ENCODE data around the gene RBFOX1.
"Not testable (repeated sequence)": the region's sequence is repeated elsewhere in the genome, so short reads cannot be mapped to it uniquely, and the experiment has no call there.

Gene RBFOX1

GRCh38 chr16:7487574-7488323 lies 155.1 kb downstream of the RBFOX1 start:
- DNase-seq = no peak

- DNase-seq = no peak
These were observed 159.5 kb downstream of the RBFOX1 start for GRCh38 chr16:7492122-7492521.

- no peak for DNase-seq
These were observed 160.5 kb downstream of the RBFOX1 start for GRCh38 chr16:7493133-7493532.

- DNase-seq = no peak
These were observed 165.0 kb downstream of the RBFOX1 start for GRCh38 chr16:7497691-7498090.

GRCh38 chr16:7501868-7502267 lies 169.2 kb downstream of the RBFOX1 start:
- no peak for DNase-seq

- DNase-seq = not testable (repeated sequence)
These were observed 170.0 kb downstream of the RBFOX1 start for GRCh38 chr16:7502591-7503157.

GRCh38 chr16:7503666-7504065 lies 171.0 kb downstream of the RBFOX1 start:
- no peak for DNase-seq

- no peak for DNase-seq
These were observed 172.2 kb downstream of the RBFOX1 start for GRCh38 chr16:7504844-7505243.

GRCh38 chr16:7505495-7505894 lies 172.8 kb downstream of the RBFOX1 start:
- DNase-seq = no peak

- DNase-seq = no peak
These were observed 173.7 kb downstream of the RBFOX1 start for GRCh38 chr16:7506363-7506762.

- no peak for DNase-seq
These were observed 176.0 kb downstream of the RBFOX1 start for GRCh38 chr16:7508656-7509055.

GRCh38 chr16:7509963-7510601 lies 177.4 kb downstream of the RBFOX1 start:
- no peak for DNase-seq

- no peak for DNase-seq
These were observed 179.1 kb downstream of the RBFOX1 start for GRCh38 chr16:7511549-7512260.

- DNase-seq = no peak
These were observed 179.9 kb downstream of the RBFOX1 start for GRCh38 chr16:7512503-7512902.

- DNase-seq = no peak
These were observed 180.8 kb downstream of the RBFOX1 start for GRCh38 chr16:7513429-7513828.

GRCh38 chr16:7515543-7515942 lies 182.9 kb downstream of the RBFOX1 start:
- DNase-seq = no peak

GRCh38 chr16:7517496-7517895 lies 184.9 kb downstream of the RBFOX1 start:
- no peak for DNase-seq

- DNase-seq = no peak
These were observed 185.5 kb downstream of the RBFOX1 start for GRCh38 chr16:7518158-7518557.

- no peak for DNase-seq
These were observed 189.2 kb downstream of the RBFOX1 start for GRCh38 chr16:7521834-7522233.

GRCh38 chr16:7524419-7524818 lies 191.8 kb downstream of the RBFOX1 start:
- no peak for DNase-seq

- DNase-seq = no peak
These were observed 194.1 kb downstream of the RBFOX1 start for GRCh38 chr16:7526736-7527135.

- DNase-seq = no peak
These were observed 199.9 kb downstream of the RBFOX1 start for GRCh38 chr16:7532534-7532933.

- DNase-seq = no peak
These were observed 202.1 kb downstream of the RBFOX1 start for GRCh38 chr16:7534749-7535148.

GRCh38 chr16:7541026-7541425 lies 208.4 kb downstream of the RBFOX1 start:
- no peak for DNase-seq
